ENCODE data around the gene DLG1. TPM values are rescaled to one million over a fixed set of nuclear protein-coding genes. Genes with fewer than 3 reads are reported as not detected.

DLG1 gene
- total and polyA plus RNA-seq, 2 experiments from 2014 or later: 27.6 to 98.0 TPM

DNA sequence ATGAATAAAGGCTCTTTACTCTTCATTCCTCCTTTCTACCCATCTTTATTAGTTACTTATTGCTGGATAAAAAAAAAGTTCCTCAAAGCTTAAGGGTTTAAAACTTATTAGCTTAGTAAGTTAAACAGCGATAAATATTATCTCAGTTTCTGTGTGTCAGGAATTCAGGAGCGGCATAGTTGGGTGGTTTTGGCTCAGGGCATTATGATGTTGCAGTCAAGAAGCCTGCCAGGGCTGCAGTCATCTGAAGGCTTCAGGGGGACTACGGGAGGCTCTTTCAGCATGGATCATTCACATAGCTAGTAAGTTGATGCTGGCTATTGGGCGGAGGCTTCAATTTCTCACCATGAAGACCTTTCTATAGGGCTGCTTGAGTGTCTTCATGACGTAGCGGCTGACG is 1.9 kb upstream of the DLG1 start:
- 0 out of 2 replicates have a peak, but pooled peaks cover 8% of the 10 kb centered on the region for H3K27me3 ChIP-seq (ENCODE audit: insufficient read depth)
- no peaks in the 10 kb centered on the region for H3K9me3 Mint-ChIP-seq
- no peak overlapping the region for H3K27ac ChIP-seq (ENCODE audit: low read depth)
- H3K4me3 ChIP-seq: no peak overlapping the region
- no peaks in the 10 kb centered on the region for H3K9me2 ChIP-seq (ENCODE audit: insufficient read depth)
- no peak for ATAC-seq
- peaks cover 20% of the 10 kb centered on the region for H3K79me2 ChIP-seq (replicated peaks; ENCODE audit: insufficient read depth)
- peaks cover 28% of the 10 kb centered on the region for H3K4me1 Mint-ChIP-seq
- peaks cover 9% of the 10 kb centered on the region; the same call in 1 of the 2 replicates for H3K36me3 ChIP-seq (ENCODE audit: insufficient read depth)
- H3K4me1 ChIP-seq (ENCODE audit: insufficient read depth): peaks cover 20% of the 10 kb centered on the region
- DNase-seq (ENCODE audit: low spot score): no peak
- H3K4me3 Mint-ChIP-seq: no peak overlapping the region; the same call in 2 of the 3 replicates
- peaks cover 8% of the 10 kb centered on the region for H3K27me3 Mint-ChIP-seq (ENCODE audit: insufficient read depth, low read depth, poor library complexity)
- TF ChIP-seq STAT1 (IDR thresholded peaks at IDR 0.05; ENCODE audit: unreplicated experiment) (no peak), JUNB (IDR thresholded peaks at IDR 0.05; ENCODE audit: unreplicated experiment) (no peak)
- H3K36me3 Mint-ChIP-seq (ENCODE audit: low read depth): peaks cover 14% of the 10 kb centered on the region; the same call in 2 of the 3 replicates
- H2AFZ ChIP-seq: no peak overlapping the region
- 0 out of 2 replicates have a peak overlapping the region, but pooled peaks have one; percentile 99 for H3K4me2 ChIP-seq
- no peak overlapping the region for H3K27ac Mint-ChIP-seq
- peaks cover 13% of the 10 kb centered on the region; the same call in 1 of the 2 replicates for H4K20me1 ChIP-seq (replicated peaks; ENCODE audit: insufficient read depth)
- H3F3A ChIP-seq (replicated peaks; ENCODE audit: low read depth): no peaks in the 10 kb centered on the region; the same call in 1 of the 2 replicates

DNA sequence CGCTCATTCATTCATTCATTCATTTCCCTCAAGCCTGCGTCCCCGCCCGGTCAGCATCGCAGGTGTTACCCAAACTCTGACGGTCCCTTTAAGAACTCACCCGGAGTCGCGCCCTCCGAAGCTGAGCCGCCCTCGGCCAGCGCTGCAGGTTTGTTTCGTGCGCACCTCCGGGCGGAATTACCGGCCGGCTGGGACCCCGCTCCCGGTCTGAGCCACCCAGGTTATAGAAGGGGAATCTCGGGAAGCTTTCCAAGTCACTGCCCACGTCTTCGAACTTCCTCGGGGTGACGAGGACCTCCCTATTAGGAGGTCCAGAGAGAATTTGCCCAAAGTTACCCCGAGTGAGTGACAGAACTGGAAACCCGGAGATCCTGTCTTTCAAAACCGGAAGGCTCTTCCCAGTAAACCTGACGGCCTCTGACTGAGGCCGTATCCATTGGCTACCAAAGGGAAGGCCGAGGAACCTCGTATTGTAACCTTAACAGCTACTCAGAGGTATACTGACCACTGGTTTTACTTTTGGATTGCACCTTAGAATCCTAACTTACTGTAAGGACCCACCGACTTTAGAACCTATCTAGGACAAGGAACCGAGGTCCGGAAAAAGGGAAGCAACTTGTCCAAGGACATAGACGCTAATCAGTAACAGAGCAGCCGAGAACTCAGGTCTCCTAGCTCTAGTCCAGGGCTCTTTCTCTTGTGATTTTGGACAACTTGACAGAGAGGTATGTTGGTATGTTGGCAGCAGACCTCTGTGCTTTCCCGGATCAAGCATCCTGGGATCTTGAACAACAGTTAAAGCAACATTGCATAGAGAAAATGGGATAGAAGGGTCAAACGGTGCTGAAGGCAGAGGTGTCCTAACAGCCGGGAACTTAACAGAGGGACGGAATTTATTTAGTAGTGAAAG is 788 bp upstream of the DLG1 start:
- peaks cover 31% of the 10 kb centered on the region for H3K79me2 ChIP-seq (replicated peaks; ENCODE audit: insufficient read depth)
- no peaks in the 10 kb centered on the region for H3K9me2 ChIP-seq (ENCODE audit: insufficient read depth)
- Mint-ChIP-seq H3K27me3 (ENCODE audit: insufficient read depth, low read depth, poor library complexity) (peaks cover 8% of the 10 kb centered on the region), H3K27ac (peak overlapping the region; percentile 92), H3K4me3 (peak overlapping the region; percentile 96), H3K9me3 (no peaks in the 10 kb centered on the region), H3K36me3 (ENCODE audit: low read depth) (peaks cover 18% of the 10 kb centered on the region; the same call in 2 of the 3 replicates), H3K4me1 (peaks cover 21% of the 10 kb centered on the region)
- peak overlapping the region; percentile 33 for H3K27ac ChIP-seq (ENCODE audit: low read depth)
- no peaks in the 10 kb centered on the region; the same call in 1 of the 2 replicates for H3F3A ChIP-seq (replicated peaks; ENCODE audit: low read depth)
- ATAC-seq (peak; percentile 57), DNase-seq (ENCODE audit: low spot score) (peak; percentile 81)
- H3K27me3 ChIP-seq (ENCODE audit: insufficient read depth): 0 out of 2 replicates have a peak, but pooled peaks cover 8% of the 10 kb centered on the region
- H3K4me1 ChIP-seq (ENCODE audit: insufficient read depth): peaks cover 18% of the 10 kb centered on the region
- peaks cover 16% of the 10 kb centered on the region; the same call in 1 of the 2 replicates for H3K36me3 ChIP-seq (ENCODE audit: insufficient read depth)
- H3K4me3 ChIP-seq: peak overlapping the region; percentile 94
- peak overlapping the region; percentile 96 for H2AFZ ChIP-seq
- peaks cover 13% of the 10 kb centered on the region; the same call in 1 of the 2 replicates for H4K20me1 ChIP-seq (replicated peaks; ENCODE audit: insufficient read depth)
- H3K4me2 ChIP-seq: peak overlapping the region; percentile 99
- TF ChIP-seq NANOG (IDR thresholded peaks at IDR 0.05; ENCODE audit: borderline replicate concordance) (no peak), POLR2AphosphoS5 (IDR thresholded peaks at IDR 0.05; ENCODE audit: low read depth) (no peak), CREB1 (CRISPR knock-in tag; IDR thresholded peaks at IDR 0.05; ENCODE audit: low read depth) (no peak), EZH2 (IDR thresholded peaks at IDR 0.05; ENCODE audit: low read depth, unreplicated experiment) (no peak), EZH2phosphoT487 (IDR thresholded peaks at IDR 0.05; ENCODE audit: unreplicated experiment) (no peak), ZNF331 (CRISPR knock-in tag; IDR thresholded peaks at IDR 0.05; ENCODE audit: low read depth) (no peak), ZNF114 (CRISPR knock-in tag; IDR thresholded peaks at IDR 0.05) (no peak)
- TF ChIP-seq, protein P1, sequence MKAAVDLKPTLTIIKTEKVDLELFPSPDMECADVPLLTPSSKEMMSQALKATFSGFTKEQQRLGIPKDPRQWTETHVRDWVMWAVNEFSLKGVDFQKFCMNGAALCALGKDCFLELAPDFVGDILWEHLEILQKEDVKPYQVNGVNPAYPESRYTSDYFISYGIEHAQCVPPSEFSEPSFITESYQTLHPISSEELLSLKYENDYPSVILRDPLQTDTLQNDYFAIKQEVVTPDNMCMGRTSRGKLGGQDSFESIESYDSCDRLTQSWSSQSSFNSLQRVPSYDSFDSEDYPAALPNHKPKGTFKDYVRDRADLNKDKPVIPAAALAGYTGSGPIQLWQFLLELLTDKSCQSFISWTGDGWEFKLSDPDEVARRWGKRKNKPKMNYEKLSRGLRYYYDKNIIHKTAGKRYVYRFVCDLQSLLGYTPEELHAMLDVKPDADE (IDR thresholded peaks at IDR 0.05): no peak
- TF ChIP-seq, protein P2, sequence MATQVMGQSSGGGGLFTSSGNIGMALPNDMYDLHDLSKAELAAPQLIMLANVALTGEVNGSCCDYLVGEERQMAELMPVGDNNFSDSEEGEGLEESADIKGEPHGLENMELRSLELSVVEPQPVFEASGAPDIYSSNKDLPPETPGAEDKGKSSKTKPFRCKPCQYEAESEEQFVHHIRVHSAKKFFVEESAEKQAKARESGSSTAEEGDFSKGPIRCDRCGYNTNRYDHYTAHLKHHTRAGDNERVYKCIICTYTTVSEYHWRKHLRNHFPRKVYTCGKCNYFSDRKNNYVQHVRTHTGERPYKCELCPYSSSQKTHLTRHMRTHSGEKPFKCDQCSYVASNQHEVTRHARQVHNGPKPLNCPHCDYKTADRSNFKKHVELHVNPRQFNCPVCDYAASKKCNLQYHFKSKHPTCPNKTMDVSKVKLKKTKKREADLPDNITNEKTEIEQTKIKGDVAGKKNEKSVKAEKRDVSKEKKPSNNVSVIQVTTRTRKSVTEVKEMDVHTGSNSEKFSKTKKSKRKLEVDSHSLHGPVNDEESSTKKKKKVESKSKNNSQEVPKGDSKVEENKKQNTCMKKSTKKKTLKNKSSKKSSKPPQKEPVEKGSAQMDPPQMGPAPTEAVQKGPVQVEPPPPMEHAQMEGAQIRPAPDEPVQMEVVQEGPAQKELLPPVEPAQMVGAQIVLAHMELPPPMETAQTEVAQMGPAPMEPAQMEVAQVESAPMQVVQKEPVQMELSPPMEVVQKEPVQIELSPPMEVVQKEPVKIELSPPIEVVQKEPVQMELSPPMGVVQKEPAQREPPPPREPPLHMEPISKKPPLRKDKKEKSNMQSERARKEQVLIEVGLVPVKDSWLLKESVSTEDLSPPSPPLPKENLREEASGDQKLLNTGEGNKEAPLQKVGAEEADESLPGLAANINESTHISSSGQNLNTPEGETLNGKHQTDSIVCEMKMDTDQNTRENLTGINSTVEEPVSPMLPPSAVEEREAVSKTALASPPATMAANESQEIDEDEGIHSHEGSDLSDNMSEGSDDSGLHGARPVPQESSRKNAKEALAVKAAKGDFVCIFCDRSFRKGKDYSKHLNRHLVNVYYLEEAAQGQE (IDR thresholded peaks at IDR 0.05; ENCODE audit: unreplicated experiment): no peak
- TF ChIP-seq, protein P3, sequence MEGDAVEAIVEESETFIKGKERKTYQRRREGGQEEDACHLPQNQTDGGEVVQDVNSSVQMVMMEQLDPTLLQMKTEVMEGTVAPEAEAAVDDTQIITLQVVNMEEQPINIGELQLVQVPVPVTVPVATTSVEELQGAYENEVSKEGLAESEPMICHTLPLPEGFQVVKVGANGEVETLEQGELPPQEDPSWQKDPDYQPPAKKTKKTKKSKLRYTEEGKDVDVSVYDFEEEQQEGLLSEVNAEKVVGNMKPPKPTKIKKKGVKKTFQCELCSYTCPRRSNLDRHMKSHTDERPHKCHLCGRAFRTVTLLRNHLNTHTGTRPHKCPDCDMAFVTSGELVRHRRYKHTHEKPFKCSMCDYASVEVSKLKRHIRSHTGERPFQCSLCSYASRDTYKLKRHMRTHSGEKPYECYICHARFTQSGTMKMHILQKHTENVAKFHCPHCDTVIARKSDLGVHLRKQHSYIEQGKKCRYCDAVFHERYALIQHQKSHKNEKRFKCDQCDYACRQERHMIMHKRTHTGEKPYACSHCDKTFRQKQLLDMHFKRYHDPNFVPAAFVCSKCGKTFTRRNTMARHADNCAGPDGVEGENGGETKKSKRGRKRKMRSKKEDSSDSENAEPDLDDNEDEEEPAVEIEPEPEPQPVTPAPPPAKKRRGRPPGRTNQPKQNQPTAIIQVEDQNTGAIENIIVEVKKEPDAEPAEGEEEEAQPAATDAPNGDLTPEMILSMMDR (conservative IDR thresholded peaks at IDR 0.05; ENCODE audit: low read depth in 2 of 2): no peak
